WTC11 (cell line): ENCODE results near the gene CCDC183.
"Not testable (repeated sequence)": the region's sequence is repeated elsewhere in the genome, so short reads cannot be mapped to it uniquely, and the experiment has no call there.

Experiments
- ATF6 ChIP-seq: sonication (generic); formaldehyde crosslinking; IDR thresholded peaks from 2 replicates; pipeline ENCODE4 v1.8.1; 2023; ENCODE audit warnings: mild to moderate bottlenecking, missing genetic modification reagents
- CREM ChIP-seq: sonication (generic); formaldehyde crosslinking; IDR thresholded peaks from 2 replicates; pipeline ENCODE4 v1.8.1; 2022; ENCODE audit warnings: mild to moderate bottlenecking, missing genetic modification reagents, moderate library complexity
- CTCF ChIP-seq: fragments of 200-600 bp; IDR thresholded peaks from 2 replicates; pipeline ENCODE4 v1.8.0; 2022; ENCODE audit warnings: antibody characterized with exemption
- IRF1 ChIP-seq: sonication (generic); formaldehyde crosslinking; IDR thresholded peaks from 2 replicates; pipeline ENCODE4 v1.8.0; 2023; ENCODE audit warnings: missing genetic modification reagents
- NR1H2 ChIP-seq: sonication (generic); formaldehyde crosslinking; IDR thresholded peaks from 2 replicates; pipeline ENCODE4 v1.9.0; 2021; ENCODE audit warnings: mild to moderate bottlenecking, moderate library complexity, missing genetic modification reagents
- RELA ChIP-seq: sonication (generic); formaldehyde crosslinking; IDR thresholded peaks from 2 replicates; pipeline ENCODE4 v1.8.1; 2022; ENCODE audit warnings: missing genetic modification reagents, mild to moderate bottlenecking, borderline replicate concordance
- TEAD4 ChIP-seq: sonication (generic); formaldehyde crosslinking; IDR thresholded peaks from 2 replicates; pipeline ENCODE4 v1.8.0; 2022; ENCODE audit warnings: mild to moderate bottlenecking, missing genetic modification reagents
- ZBTB43 ChIP-seq: sonication (generic); formaldehyde crosslinking; IDR thresholded peaks from 2 replicates; pipeline ENCODE4 v1.8.1; 2023; ENCODE audit warnings: mild to moderate bottlenecking, missing genetic modification reagents
- ZNF317 ChIP-seq: sonication (generic); formaldehyde crosslinking; IDR thresholded peaks from 2 replicates; pipeline ENCODE4 v1.8.1; 2023; ENCODE audit warnings: low read depth, mild to moderate bottlenecking, moderate library complexity, missing genetic modification reagents, borderline replicate concordance

- not testable (repeated sequence) for TF ChIP-seq CTCF; NR1H2 (CRISPR knock-in tag); ZBTB43 (CRISPR knock-in tag); ATF6 (CRISPR knock-in tag); ZNF317; TEAD4; CREM (CRISPR knock-in tag); IRF1 (CRISPR knock-in tag); RELA (CRISPR knock-in tag)
These were observed 47.1 kb downstream of the CCDC183 start for GRCh38 chr9:136843159-136843800.
